NT2/D1 (cell line): ENCODE results near the gene AFF1.
"Not testable (repeated sequence)": the region's sequence is repeated elsewhere in the genome, so short reads cannot be mapped to it uniquely, and the experiment has no call there.

Experiments used
- DNase-seq: peaks from one replicate; pipeline ENCODE4 v3.0.0-alpha.2; 2011; ENCODE audit warnings: low read depth, low spot score
- H3K27me3 ChIP-seq: 2 replicates; pipeline ENCODE4 v1.6.0; 2011; ENCODE audit warnings: mild to moderate bottlenecking; ENCODE audit not compliant: insufficient read length, insufficient read depth
- H3K36me3 ChIP-seq: 2 replicates; pipeline ENCODE4 v1.6.1; 2011; ENCODE audit warnings: mild to moderate bottlenecking, low read length, mixed read lengths; ENCODE audit not compliant: insufficient read depth, insufficient read length
- H3K4me1 ChIP-seq: 2 replicates; pipeline ENCODE4 v1.5.1; 2011; ENCODE audit not compliant: insufficient read depth, insufficient read length
- H3K4me3 ChIP-seq: 2 replicates; pipeline ENCODE4 v1.5.1; 2011; ENCODE audit warnings: low read depth; ENCODE audit not compliant: insufficient read length
- H3K9ac ChIP-seq: 2 replicates; pipeline ENCODE4 v1.6.0; 2011; ENCODE audit warnings: low read depth; ENCODE audit not compliant: insufficient read length
- H3K9me3 ChIP-seq: 2 replicates; pipeline ENCODE4 v1.5.1; 2011; ENCODE audit warnings: mild to moderate bottlenecking, low read length; ENCODE audit not compliant: insufficient read depth
- SUZ12 ChIP-seq: IDR thresholded peaks from 2 replicates; pipeline ENCODE4 v1.6.1; 2011; ENCODE audit not compliant: insufficient read length, insufficient read depth; ENCODE audit errors: extremely low read depth
- YY1 ChIP-seq: IDR thresholded peaks from 2 replicates; pipeline ENCODE4 v1.6.1; 2011; ENCODE audit not compliant: insufficient read length, insufficient read depth
- ZNF274 ChIP-seq: IDR thresholded peaks from 2 replicates; pipeline ENCODE4 v1.6.1; 2011; ENCODE audit warnings: mild to moderate bottlenecking, low read depth, low read length

The AFF1 gene

DNA sequence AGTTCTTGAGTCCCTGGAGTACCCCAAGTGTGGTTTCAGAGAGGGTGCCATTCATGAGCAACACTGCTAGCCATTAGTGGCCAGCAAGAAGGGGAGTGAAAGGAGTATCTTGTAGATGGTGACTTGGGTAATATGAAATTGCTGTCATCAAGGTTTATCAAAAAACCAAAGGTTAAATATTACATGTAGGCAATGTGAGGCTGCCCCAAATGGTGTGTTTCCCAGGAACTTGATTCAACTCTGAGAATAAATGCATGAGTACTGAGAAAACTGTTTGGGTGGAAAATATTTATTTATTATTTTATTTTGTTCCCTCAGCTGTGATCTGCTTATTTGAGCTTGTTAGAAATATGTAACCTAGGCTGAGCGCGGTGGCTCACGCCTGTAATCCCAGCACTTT lies 55.7 kb downstream of the AFF1 start:
- H3K4me1 ChIP-seq, result no peaks in the 10 kb centered on the region
- peaks cover 3% of the 10 kb centered on the region for H3K36me3 ChIP-seq
- no peaks in the 10 kb centered on the region for H3K27me3 ChIP-seq
- peaks cover 10% of the 10 kb centered on the region; the same call in 1 of the 2 replicates for H3K9me3 ChIP-seq
- H3K4me3 ChIP-seq, result no peak overlapping the region
- no peak for DNase-seq
- no peak overlapping the region for H3K9ac ChIP-seq
- TF ChIP-seq YY1, result no peak
- no peak for TF ChIP-seq SUZ12

DNA sequence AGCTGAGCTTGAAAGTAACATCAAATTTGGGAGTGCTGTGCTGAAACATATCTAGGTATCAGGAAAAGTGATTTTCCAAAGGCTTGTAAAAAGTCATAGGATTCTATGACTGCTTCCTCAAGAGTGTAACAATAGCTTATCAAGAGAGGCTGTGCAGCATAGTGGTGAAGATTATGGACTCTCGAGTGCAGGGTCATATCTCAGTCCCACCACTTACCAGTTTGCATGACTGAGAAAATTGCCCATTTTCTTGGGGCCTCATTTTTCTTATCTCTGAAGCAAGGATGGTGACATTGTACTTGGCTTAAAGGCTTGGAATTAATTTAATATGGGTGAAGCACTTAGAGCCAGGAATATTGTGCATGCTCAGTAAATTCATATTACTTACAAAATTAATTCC lies 57.2 kb downstream of the AFF1 start:
- no peak for DNase-seq
- no peak overlapping the region for H3K4me3 ChIP-seq
- no peaks in the 10 kb centered on the region for H3K27me3 ChIP-seq
- H3K36me3 ChIP-seq, result peaks cover 3% of the 10 kb centered on the region
- no peak overlapping the region for H3K9ac ChIP-seq
- H3K4me1 ChIP-seq, result no peaks in the 10 kb centered on the region
- peaks cover 10% of the 10 kb centered on the region; the same call in 1 of the 2 replicates for H3K9me3 ChIP-seq
- TF ChIP-seq YY1, result no peak
- TF ChIP-seq ZNF274, result no peak
- TF ChIP-seq SUZ12, result no peak

DNA sequence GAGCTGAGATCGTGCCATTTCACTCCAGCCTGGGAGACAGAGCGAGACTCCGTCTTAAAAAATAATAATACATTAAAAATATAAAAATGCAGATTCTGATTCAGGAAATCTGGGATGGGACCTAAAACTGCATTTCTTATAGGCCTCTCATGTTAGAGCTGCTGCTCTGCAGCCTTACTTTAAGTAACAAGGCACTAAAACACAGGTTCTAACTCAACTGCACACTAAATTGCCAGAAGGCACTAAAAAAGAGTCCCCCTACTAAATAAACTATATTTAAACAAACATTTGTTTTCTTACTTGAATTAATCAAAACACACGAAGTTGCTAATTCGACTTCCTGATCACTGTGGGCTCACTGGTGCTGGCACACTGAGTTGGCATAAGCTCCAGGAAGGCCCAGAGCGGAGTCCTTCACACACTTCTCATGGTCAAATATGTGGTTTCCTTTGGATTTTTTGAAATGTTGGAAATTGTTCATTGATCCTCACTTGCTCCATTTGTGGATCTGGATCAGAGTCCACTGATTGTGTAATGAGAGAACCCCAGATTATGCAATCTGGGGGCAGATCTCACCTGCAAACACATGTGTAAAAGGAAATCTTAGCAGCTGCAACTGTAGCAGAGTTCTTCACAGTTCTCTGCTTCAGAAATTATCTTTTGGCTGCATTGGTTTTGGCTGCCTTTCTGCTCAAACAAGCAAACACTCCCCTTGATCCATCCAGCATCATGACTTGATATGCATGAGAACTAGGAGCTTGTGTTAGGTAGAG lies 59.3 kb downstream of the AFF1 start:
- no peak for TF ChIP-seq ZNF274
- TF ChIP-seq YY1, result no peak
- no peak for TF ChIP-seq SUZ12
- Histone ChIP-seq H3K36me3 (peaks cover 3% of the 10 kb centered on the region), H3K4me3 (no peak overlapping the region), H3K9ac (no peak overlapping the region), H3K9me3 (peaks cover 10% of the 10 kb centered on the region; the same call in 1 of the 2 replicates), H3K4me1 (no peaks in the 10 kb centered on the region), H3K27me3 (no peaks in the 10 kb centered on the region)
- no peak for DNase-seq

DNA sequence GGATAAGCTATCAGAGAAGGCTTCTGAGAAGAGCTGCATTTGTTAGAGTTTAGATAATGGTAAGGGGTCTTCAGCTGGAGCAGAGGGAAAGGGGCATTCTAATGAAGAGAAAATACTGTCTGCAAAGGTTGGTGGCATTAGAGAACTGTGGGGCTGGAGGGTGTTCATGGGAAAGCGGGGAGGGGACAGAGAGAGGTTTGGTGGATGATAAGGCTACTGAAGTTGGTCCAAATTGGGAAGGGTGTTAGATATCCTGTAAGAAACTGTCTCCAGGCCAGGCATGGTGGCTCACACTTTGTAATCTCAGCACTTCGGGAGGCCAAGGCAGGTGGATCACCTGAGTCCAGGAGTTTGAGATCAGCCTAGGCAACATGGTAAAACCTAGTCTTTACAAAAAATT lies 59.9 kb downstream of the AFF1 start:
- Histone ChIP-seq H3K9ac (no peak overlapping the region), H3K27me3 (no peaks in the 10 kb centered on the region), H3K36me3 (peaks cover 3% of the 10 kb centered on the region), H3K4me1 (no peaks in the 10 kb centered on the region), H3K9me3 (peaks cover 10% of the 10 kb centered on the region; the same call in 1 of the 2 replicates), H3K4me3 (no peak overlapping the region)
- TF ChIP-seq ZNF274 (no peak), YY1 (no peak), SUZ12 (no peak)
- no peak for DNase-seq

- not testable (repeated sequence) for DNase-seq, H3K9ac ChIP-seq, H3K4me3 ChIP-seq, H3K4me1 ChIP-seq, H3K27me3 ChIP-seq, H3K36me3 ChIP-seq
- peaks cover 10% of the 10 kb centered on the region; the same call in 1 of the 2 replicates for H3K9me3 ChIP-seq
Observed at GRCh38 chr4:86996510-86996909, 61.7 kb downstream of the AFF1 start.

DNA sequence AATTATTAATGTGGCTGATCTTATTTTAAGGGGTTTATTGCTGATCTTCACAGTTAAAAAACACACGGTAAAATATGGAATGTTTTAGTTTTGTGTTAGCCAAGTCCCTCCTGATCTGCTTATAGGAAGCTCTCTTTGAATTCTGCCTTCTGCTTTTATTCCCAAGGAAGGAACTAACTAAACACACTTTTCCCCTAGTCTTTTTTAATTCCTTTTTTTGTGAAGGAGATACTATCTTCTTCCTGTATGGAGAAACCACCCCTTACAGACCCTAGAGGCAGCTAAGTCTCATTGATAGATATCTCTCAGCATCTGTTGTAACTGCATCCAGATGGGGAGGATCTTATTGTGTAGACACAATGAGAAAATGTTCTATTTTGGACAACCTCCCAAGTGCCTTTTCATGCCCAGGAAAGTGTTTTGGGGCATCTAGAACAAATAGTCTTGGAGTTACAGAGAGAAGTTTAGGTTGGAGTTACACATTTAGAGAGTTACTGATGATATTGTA lies 64.4 kb downstream of the AFF1 start:
- Histone ChIP-seq H3K9me3 (peaks cover 8% of the 10 kb centered on the region; the same call in 1 of the 2 replicates), H3K9ac (no peak overlapping the region), H3K4me3 (no peak overlapping the region), H3K4me1 (no peaks in the 10 kb centered on the region), H3K27me3 (no peaks in the 10 kb centered on the region), H3K36me3 (peaks cover 3% of the 10 kb centered on the region)
- TF ChIP-seq YY1 (no peak), ZNF274 (no peak), SUZ12 (no peak)
- DNase-seq, result no peak

- TF ChIP-seq SUZ12, result no peak
- no peak for TF ChIP-seq ZNF274
- no peak for TF ChIP-seq YY1
- Histone ChIP-seq H3K4me1 (peaks cover 2% of the 10 kb centered on the region), H3K27me3 (no peaks in the 10 kb centered on the region), H3K4me3 (no peak overlapping the region), H3K9ac (no peak overlapping the region), H3K36me3 (no peaks in the 10 kb centered on the region), H3K9me3 (no peaks in the 10 kb centered on the region)
- no peak for DNase-seq
Observed at GRCh38 chr4:87002682-87003043, 67.9 kb downstream of the AFF1 start.
